GM12891 (cell line): ENCODE measurements around the gene FAM229A.

Experiments
- POLR2A ChIP-seq: IDR thresholded peaks from 2 replicates; pipeline ENCODE4 v1.6.1; 2011; ENCODE audit warnings: low read depth, low read length, control low read depth
- TAF1 ChIP-seq: IDR thresholded peaks from 2 replicates; pipeline ENCODE4 v1.6.1; 2011; ENCODE audit warnings: low read depth, low read length, control low read depth

GRCh38 chr1:32337855-32338636 is 24.2 kb downstream of the FAM229A start:
- no peak for TF ChIP-seq POLR2A
- TF ChIP-seq TAF1 = no peak
